PC-3 (cell line): ENCODE results near the gene TST. TPM values are rescaled to one million over a fixed set of nuclear protein-coding genes. Genes with fewer than 3 reads are reported as not detected.

Source experiments
- ATAC-seq: fragments of 200-7000 bp; cut with Tn5 transposase; 2 replicates; pipeline ENCODE4 v1.9.1; 2020; ENCODE audit warnings: mild to moderate bottlenecking, moderate library complexity
- BruUV-seq: library from RNA; stranded (reverse); fragments of 400-500 nt; replicated peaks from 2 replicates; lab custom pipeline; 2021; lab: Mats Ljungman, UMichigan
- CTCF ChIA-PET: fragments of 300-600 bp; sonication (Branson Sonifier 250); formaldehyde crosslinking; loops from one replicate; lab custom pipeline; 2022; ENCODE audit warnings: antibody characterized with exemption; lab: Charles Lee
- POLR2A ChIA-PET: fragments of 300-600 bp; sonication (Branson Sonifier 250); formaldehyde crosslinking; loops from one replicate; lab custom pipeline; 2022; ENCODE audit warnings: antibody characterized with exemption; ENCODE audit not compliant: unreplicated experiment; lab: Charles Lee
- DNase-seq: peaks from one replicate; pipeline ENCODE4 v3.0.0-alpha.2; 2015
- H2AFZ ChIP-seq: fragments of 300-600 bp; sonication (generic); 2 replicates; pipeline ENCODE4 v1.6.0; 2016; ENCODE audit warnings: antibody characterized with exemption, low read length
- H3F3A ChIP-seq: fragments of 300-600 bp; sonication (generic); one replicate; pipeline ENCODE4 v1.6.0; 2017; ENCODE audit warnings: antibody characterized with exemption, low read length, control low read depth, mild to moderate bottlenecking; ENCODE audit not compliant: unreplicated experiment
- H3K27ac ChIP-seq: fragments of 300-600 bp; sonication (generic); 2 replicates; pipeline ENCODE4 v1.5.1; 2016; ENCODE audit warnings: mild to moderate bottlenecking, low read length
- H3K27me3 ChIP-seq: fragments of 300-600 bp; sonication (generic); 2 replicates; pipeline ENCODE4 v1.6.1; 2016; ENCODE audit warnings: low read length, mixed read lengths
- H3K36me3 ChIP-seq: fragments of 300-600 bp; sonication (generic); 2 replicates; pipeline ENCODE4 v1.6.1; 2016; ENCODE audit warnings: low read depth, mixed run types, low read length, mixed read lengths
- H3K4me1 ChIP-seq: fragments of 300-600 bp; sonication (generic); 2 replicates; pipeline ENCODE4 v1.5.1; 2016; ENCODE audit warnings: low read length; ENCODE audit not compliant: insufficient read depth
- H3K4me2 ChIP-seq: fragments of 300-600 bp; sonication (generic); 2 replicates; pipeline ENCODE4 v1.6.0; 2016; ENCODE audit warnings: low read length
- H3K4me3 ChIP-seq: fragments of 300-600 bp; sonication (generic); 2 replicates; pipeline ENCODE4 v1.5.1; 2016; ENCODE audit warnings: mild to moderate bottlenecking, low read length, mixed read lengths
- H3K79me2 ChIP-seq: fragments of 300-600 bp; sonication (generic); 2 replicates; pipeline ENCODE4 v1.6.1; 2017; ENCODE audit warnings: low read length, mixed read lengths
- H3K9ac ChIP-seq: fragments of 300-600 bp; sonication (generic); 2 replicates; pipeline ENCODE4 v1.6.0; 2016; ENCODE audit warnings: mild to moderate bottlenecking, low read length
- H3K9me2 ChIP-seq: fragments of 300-600 bp; sonication (generic); replicated peaks from 2 replicates; pipeline ENCODE4 v1.6.1; 2016; ENCODE audit warnings: mixed run types, low read length, mixed read lengths
- H3K9me3 ChIP-seq: fragments of 300-600 bp; sonication (generic); 2 replicates; pipeline ENCODE4 v1.6.1; 2016; ENCODE audit warnings: low read length, mixed read lengths
- H4K20me1 ChIP-seq: fragments of 300-600 bp; sonication (generic); 2 replicates; pipeline ENCODE4 v1.6.1; 2016; ENCODE audit warnings: low read length, mixed read lengths
- CTCF ChIP-seq: fragments of 300-600 bp; sonication (generic); conservative IDR thresholded peaks from 2 replicates; pipeline ENCODE4 v1.5.1; 2017; ENCODE audit warnings: antibody characterized with exemption, low read depth, mild to moderate bottlenecking, low read length
- EZH2 ChIP-seq: fragments of 300-600 bp; sonication (generic); IDR thresholded peaks from one replicate; pipeline ENCODE4 v1.6.1; 2017; ENCODE audit warnings: antibody characterized with exemption, mild to moderate bottlenecking, low read length; ENCODE audit not compliant: unreplicated experiment
- EZH2phosphoT487 ChIP-seq: fragments of 300-600 bp; sonication (generic); IDR thresholded peaks from 2 replicates; pipeline ENCODE4 v1.6.1; 2018; ENCODE audit warnings: mild to moderate bottlenecking, antibody characterized with exemption, low read length, borderline replicate concordance
- intact Hi-C: fragments of 100-400 bp; cut with micrococcal nuclease; formaldehyde crosslinking; loops from 2 replicates; pipeline ENCODE4 v1.9.0; 2023
- total RNA-seq: library from RNA; depleted of rRNA; stranded (reverse); fragments of >200 nt; gene quantifications from 2 replicates; pipeline ENCODE4 v1.2.3, GENCODE V29; 2014

The TST gene
- total RNA-seq, 1 experiment from 2014 or later, result 35.9 TPM

- ChIA-PET POLR2A (no interaction called here), CTCF (no interaction called here)
- Histone ChIP-seq H3K4me1 (no peaks in the 10 kb centered on the region), H3K27ac (no peak overlapping the region), H4K20me1 (no peaks in the 10 kb centered on the region), H3K4me2 (no peak overlapping the region), H2AFZ (no peak overlapping the region), H3K36me3 (no peaks in the 10 kb centered on the region), H3K9me2 (no peaks in the 10 kb centered on the region), H3K4me3 (no peak overlapping the region), H3F3A (no peaks in the 10 kb centered on the region), H3K9ac (no peak overlapping the region), H3K79me2 (no peaks in the 10 kb centered on the region), H3K27me3 (no peaks in the 10 kb centered on the region), H3K9me3 (no peaks in the 10 kb centered on the region)
- BruUV-seq, result no TSS peak
- DNase-seq (no peak), ATAC-seq (no peak)
- intact Hi-C loops, result no loop called here
- no peak for TF ChIP-seq CTCF
- TF ChIP-seq EZH2, result no peak
- TF ChIP-seq EZH2phosphoT487, result no peak
These were observed 43.6 kb upstream of the TST start for GRCh38 chr22:37062702-37063381.

- H3K36me3 ChIP-seq, result no peaks in the 10 kb centered on the region
- ATAC-seq (no peak), DNase-seq (no peak)
- intact Hi-C loops, result no loop called here
- no peak overlapping the region for H2AFZ ChIP-seq
- H3K9ac ChIP-seq, result no peak overlapping the region
- no TSS peak for BruUV-seq
- no peaks in the 10 kb centered on the region for H3K9me3 ChIP-seq
- ChIA-PET POLR2A (no interaction called here), CTCF (no interaction called here)
- no peaks in the 10 kb centered on the region for H3K4me1 ChIP-seq
- H3K27ac ChIP-seq, result no peak overlapping the region
- no peak for TF ChIP-seq CTCF
- no peak for TF ChIP-seq EZH2phosphoT487
- TF ChIP-seq EZH2, result no peak
- H3K79me2 ChIP-seq, result no peaks in the 10 kb centered on the region
- no peaks in the 10 kb centered on the region for H3K27me3 ChIP-seq
- no peaks in the 10 kb centered on the region for H4K20me1 ChIP-seq
- no peak overlapping the region for H3K4me3 ChIP-seq
- H3K9me2 ChIP-seq, result no peaks in the 10 kb centered on the region
- H3K4me2 ChIP-seq, result no peak overlapping the region
- no peaks in the 10 kb centered on the region for H3F3A ChIP-seq
These were observed 43.1 kb upstream of the TST start for GRCh38 chr22:37062376-37062675.

- no peaks in the 10 kb centered on the region for H3K27me3 ChIP-seq
- TF ChIP-seq CTCF (no peak), EZH2 (no peak), EZH2phosphoT487 (no peak)
- no peak overlapping the region for H3K27ac ChIP-seq
- H3K9me3 ChIP-seq, result no peaks in the 10 kb centered on the region
- ChIA-PET CTCF (no interaction called here), POLR2A (no interaction called here)
- intact Hi-C loops, result no loop called here
- no peaks in the 10 kb centered on the region for H3K36me3 ChIP-seq
- no peaks in the 10 kb centered on the region for H3K9me2 ChIP-seq
- no peak overlapping the region for H3K4me2 ChIP-seq
- DNase-seq (no peak), ATAC-seq (no peak)
- no TSS peak for BruUV-seq
- H3K4me3 ChIP-seq, result no peak overlapping the region
- H3K4me1 ChIP-seq, result no peaks in the 10 kb centered on the region
- H3K9ac ChIP-seq, result no peak overlapping the region
- H3K79me2 ChIP-seq, result no peaks in the 10 kb centered on the region
- no peaks in the 10 kb centered on the region for H4K20me1 ChIP-seq
- H3F3A ChIP-seq, result no peaks in the 10 kb centered on the region
- no peak overlapping the region for H2AFZ ChIP-seq
These were observed 42.5 kb upstream of the TST start for GRCh38 chr22:37061611-37062375.
